Ramos (cell line): Measurements from ENCODE around the gene EFHC1.

Experiments used
- in situ Hi-C: fragments of 300-500 bp; cut with MboI; formaldehyde crosslinking; loops from one replicate; pipeline ENCODE4 v1.14.3; 2022; ENCODE audit warnings: low sequenced_read_pairs; ENCODE audit not compliant: unreplicated experiment

The EFHC1 gene

DNA sequence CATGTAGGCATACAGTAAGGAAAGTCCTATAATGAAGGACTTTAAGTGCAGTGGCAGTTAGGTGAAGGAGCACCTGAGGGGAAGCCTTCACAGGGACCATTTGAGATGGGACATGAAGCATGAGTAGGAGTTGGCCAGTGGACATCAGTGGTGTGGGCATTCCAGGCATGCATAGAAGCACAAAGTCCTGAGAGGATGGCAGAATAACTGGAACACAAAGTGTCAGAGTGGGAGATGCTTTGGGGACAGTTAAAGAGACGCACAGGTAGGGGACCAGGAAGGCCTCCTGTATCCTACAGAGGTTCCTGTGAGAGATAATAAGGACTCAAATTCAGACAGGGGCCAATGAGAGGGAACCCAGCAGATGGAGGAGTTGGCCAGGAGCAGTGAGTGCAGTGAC is 26.4 kb upstream of the EFHC1 start:
- in situ Hi-C loops: loop anchor here (25.0 kb wide), 1 partner anchor 331 kb away; no protein-coding TSS in a partner anchor

DNA sequence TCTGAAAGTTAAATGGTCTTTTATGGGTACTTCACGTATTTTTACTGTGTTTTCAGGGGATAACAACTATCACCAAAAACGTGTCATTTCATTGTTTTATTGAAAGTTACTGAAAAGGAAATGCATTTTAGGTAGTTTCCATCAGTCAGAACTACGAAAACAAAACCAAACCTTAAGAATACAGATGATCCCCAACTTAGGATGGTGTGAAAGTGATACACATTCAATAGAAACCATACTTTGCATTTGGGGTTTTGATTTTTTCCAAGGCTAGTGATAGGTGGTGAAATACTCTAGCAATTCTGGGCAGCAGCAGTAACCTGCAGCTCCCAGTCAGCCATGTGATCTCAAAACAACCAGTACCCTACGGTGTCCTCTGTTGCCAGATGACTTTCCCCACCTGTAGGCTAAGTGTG is 25.9 kb upstream of the EFHC1 start:
- in situ Hi-C loops: loop anchor here (25.0 kb wide), 1 partner anchor 332 kb away; no protein-coding TSS in a partner anchor

DNA sequence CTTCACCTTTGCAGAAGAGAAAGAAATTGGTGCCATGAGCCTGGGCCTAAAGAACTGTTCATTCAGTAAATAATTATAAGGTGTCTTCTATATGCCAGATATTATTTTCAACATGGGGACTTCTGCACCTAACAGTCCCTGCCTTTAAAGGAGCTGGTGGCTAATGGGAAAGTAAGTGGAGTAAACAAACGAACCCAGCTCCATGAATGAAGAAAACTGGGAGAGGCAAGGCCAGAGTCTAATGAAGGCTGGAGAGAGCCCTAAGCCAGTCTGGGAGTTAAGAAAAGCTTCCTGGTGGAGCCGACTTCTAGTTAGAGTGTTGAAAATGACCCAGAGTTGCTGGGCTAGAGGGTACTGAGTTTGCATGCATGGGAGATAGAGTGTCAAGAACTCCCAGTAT is 24.2 kb upstream of the EFHC1 start:
- in situ Hi-C loops: loop anchor here (5.0 to 25.0 kb wide), 2 partner anchors 109 to 334 kb away; no protein-coding TSS in a partner anchor

DNA sequence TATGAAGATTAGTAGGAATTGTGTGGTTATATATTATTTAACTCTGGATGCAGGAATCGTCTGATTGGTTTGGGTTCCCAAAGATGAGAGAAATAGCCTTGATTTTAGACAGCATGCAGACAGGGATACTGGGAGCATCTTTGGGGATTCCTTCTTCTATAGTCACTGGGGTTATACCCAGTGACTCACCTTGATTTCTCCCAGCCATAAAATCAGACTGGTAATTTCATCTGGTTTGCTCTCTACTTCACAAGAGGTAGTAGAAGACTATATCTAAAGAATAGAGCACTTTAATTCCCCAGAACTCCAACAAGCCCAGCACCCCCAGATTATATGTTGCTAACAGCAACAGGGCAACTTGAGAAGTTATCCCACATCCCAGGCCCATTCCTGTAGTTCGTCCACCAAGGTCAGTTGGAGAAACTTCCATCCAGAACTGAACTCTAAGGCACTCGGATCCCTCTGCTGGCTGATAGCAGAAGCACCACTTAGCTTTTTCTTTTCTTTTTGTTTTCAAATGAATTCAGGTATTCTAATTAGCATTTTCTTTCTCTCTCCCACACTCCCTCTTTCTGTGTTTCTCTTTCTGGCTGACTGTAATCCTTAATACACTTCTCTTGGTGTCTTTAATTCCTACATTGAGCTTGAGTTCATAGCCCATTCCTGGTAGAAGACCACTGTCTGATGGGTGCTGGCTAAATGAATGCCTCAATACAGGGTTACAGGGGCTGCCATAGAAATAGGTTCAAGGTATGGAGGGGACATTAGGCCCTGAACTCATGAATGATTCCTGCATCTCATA is 20.4 kb upstream of the EFHC1 start:
- in situ Hi-C loops: loop anchor here (5.0 to 25.0 kb wide), 2 partner anchors 112 to 337 kb away; no protein-coding TSS in a partner anchor

DNA sequence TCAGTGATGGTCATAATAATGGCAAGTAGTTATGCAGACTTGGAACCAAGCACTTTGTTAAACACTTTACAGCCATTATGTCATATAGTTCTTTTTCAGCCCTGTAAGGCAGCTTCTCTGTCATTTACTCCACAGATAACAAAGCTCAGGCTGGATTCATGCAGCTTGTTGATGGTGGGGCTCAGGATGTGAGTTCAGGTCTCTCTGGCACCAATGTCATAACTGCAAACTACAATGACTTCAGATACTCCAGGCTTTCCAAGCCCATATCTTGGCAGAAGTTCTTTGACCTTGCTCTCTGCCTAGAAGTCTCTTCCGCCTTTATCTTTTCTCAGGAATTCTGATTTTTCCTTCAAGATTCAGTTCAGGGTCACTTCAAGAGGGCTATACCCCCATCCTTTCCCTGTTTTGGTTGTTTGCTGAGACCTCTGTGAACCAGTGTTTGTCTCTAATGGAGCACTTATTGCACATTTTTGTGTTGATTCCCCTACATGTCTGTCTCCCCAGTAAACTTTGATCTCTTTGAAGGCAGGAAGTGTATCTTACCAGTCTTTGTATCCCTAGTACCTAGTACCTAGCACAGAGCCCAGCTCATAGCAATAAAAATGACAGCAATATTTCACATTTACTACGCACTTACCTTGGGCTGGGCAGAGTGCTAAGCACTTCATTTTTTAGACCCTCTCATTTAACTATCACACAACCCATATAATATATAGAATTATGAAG is 19.7 kb upstream of the EFHC1 start:
- in situ Hi-C loops: no loop called here

DNA sequence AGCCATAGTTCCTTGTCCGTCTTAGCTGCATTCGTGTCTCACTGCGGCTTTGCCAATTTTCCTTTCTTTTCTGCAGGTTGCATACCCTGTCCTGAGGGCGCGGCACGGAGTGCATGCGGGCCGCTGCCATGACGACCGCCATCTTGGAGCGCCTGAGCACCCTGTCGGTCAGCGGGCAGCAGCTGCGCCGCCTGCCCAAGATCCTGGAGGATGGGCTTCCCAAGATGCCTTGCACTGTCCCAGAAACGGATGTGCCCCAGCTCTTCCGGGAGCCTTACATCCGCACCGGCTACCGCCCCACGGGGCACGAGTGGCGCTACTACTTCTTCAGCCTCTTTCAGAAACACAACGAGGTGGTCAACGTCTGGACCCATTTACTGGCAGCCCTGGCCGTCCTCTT is 17.1 kb upstream of the EFHC1 start:
- in situ Hi-C loops: no loop called here

DNA sequence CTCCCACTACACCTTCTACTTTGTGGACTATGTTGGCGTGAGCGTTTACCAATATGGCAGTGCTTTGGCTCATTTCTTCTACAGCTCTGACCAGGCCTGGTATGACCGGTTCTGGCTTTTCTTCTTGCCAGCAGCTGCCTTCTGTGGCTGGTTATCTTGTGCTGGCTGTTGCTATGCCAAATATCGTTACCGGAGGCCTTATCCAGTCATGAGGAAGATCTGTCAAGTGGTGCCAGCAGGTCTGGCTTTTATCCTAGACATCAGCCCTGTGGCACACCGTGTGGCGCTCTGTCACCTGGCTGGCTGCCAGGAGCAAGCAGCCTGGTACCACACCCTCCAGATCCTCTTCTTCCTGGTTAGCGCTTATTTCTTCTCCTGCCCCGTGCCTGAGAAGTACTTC is 16.5 kb upstream of the EFHC1 start:
- in situ Hi-C loops: no loop called here

DNA sequence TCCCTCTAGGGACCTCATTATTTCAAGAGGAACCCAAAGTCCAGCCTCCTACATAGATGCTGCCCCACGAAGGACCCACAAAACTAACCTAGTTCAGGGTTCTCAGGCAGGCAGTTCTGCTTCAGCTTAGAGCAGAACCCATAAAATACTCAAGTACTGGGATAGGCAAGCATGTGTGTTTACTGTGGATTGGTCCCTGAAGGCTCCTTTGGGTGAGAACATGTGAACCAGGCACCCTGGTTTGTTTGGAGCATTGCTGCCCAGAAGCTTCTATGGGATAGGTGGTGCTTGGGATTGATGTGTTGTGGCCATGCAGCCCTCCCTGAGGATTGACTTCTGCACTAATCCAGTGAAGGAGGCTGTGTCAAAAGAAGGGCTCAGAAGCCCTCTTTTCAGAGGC is 14.9 kb upstream of the EFHC1 start:
- in situ Hi-C loops: no loop called here

DNA sequence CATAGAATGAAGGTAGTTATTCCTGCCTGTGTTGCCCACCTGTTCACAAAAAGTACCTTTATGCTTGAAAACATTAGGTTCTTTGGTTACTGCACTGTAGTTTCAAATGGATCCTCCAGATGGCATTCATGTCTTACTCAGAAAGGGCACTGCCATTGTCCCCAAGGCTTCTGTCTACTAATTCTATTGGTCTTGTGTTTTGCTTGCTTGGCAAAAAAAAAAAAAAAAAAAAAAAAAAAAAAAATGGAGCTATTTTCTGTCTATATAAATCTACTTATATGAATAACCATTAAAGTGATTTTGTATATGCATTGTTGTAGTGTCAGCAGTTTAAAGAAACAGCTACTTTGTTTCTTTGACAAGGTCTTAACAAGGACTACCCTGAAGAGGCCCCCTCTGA is 12.7 kb upstream of the EFHC1 start:
- in situ Hi-C loops: no loop called here

DNA sequence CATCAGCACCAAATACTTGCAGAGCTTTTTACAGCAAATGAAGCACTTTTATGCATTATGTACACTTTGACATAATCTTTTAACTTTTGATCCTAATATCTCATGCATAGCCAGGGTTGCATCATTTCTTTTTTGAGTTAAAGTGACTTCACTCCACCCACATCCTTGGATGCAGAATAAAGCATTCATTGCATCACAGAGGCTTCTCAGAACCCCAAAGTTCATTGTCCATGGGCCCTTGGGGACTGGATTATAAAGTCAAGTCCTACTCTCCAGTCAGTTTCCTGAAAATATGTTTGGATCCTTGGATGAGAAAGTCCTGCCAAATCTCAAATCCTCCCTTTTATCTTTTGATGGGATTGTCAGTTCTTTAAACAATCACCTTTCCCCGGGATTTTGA is 10.6 kb upstream of the EFHC1 start:
- in situ Hi-C loops: no loop called here

DNA sequence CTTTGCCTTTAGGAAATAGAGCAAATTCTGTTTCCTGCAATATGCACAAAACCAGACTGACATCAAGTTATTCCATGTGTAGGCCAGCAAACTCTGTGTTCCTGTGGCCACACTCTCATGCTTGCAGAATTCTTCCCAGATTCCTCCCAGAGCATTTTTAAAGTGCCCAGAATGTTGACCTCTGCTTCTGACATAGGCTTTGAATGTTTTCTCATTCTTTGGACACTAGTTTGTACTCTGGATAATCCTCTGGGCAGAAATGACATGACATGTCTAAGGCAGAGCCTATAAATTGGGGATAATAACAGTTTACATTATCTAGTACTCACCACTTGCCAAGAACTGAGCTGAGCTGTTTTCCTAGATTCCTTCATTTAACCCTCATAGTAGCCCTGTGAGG is 9.2 kb upstream of the EFHC1 start:
- in situ Hi-C loops: no loop called here

DNA sequence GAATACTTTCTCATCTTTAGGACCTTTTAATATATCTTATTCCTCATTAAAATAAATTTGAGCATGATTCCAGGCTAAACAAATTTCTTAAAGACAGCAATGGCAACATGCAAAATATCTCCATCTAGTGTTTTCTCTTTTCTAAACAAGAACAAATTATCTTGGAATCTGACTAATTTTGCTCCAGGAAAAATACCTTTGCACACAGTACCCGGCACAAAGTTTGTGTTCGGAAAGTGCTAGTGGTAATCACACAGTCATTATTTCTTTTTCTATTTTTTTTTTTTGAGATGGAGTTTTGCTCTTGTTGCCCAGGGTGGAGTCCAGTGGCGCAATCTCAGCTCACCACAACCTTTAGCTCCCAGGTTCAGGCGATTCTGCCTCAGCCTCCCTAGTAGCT is 8.2 kb upstream of the EFHC1 start:
- in situ Hi-C loops: no loop called here

DNA sequence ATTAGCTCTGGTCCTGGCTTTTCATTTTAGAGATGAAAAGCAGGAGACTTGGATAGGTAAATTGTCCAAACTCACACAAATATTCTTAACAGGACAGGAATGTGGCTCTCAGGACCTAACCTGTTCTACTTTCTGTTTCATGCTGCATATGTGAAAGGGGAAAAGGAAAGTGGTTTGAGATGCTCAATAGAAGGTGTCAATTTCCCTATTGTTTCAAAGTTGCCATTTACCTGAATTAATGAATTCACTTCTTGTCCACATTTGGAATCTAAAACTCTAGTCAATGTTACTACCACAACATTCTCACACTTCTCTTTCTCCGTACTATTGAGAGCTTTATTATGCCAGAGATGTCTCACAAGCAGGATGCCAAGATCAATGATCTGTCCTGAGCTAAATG is 4.8 kb upstream of the EFHC1 start:
- in situ Hi-C loops: loop anchor here (5.0 kb wide), 2 partner anchors 82 to 247 kb away; no protein-coding TSS in a partner anchor

DNA sequence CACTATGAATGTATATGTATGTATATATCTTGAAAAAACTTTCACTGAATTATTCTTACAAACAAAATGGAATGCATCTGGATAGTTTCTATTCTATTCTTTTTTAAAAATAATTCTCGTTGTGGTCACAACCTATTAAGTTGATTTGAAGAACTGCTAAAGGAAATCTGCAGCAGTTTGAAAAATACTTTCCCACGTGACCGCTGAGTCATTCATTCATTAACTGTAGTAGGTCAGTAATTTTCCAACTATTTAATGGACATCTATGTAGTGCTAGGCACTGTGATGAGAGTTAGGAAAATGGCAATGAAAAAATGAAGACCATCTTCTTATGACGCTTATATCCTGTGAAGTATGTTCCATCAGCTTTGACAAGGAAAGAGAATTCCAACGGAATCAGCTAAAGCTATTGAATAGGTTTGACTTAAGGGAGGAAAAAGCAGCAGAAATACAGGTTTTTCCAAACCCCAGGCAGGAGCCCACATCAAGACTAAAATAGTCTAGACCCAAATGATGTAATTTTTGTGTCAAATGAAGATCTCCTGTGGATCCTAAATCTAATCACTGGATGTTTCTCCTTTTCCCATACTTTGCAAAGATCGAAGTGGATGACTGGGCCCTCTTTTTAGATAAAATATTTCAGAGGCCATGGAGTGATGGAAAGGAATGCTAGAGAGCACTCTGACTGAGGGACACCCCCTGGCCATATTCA is 4.1 kb upstream of the EFHC1 start:
- in situ Hi-C loops: loop anchor here (5.0 kb wide), 2 partner anchors 81 to 246 kb away; no protein-coding TSS in a partner anchor

DNA sequence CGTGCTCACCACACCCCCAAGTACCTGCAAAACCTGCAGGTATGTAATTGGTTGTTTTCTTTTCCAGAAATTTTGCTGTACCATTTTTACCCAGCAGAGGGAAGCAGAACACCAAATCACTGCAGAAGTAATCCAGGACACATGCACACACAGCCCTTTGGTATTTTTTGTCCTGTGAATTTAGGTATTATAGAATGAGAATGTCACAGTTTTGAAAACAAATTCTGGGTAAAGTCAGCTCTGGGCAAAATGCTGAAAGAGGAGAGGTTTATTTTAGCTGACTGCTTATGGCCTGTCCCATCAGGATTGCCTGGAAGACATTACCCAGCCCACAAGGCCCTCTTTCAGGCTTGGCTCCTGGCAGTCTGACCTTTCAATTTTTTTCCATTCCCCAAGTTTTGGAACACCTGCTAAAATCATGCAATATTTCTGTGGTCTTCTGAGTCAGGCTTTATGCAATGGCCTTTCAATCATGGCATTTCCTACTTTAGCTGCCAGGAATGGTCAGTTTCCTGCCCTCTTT is 3.5 kb upstream of the EFHC1 start:
- in situ Hi-C loops: loop anchor here (5.0 kb wide), 2 partner anchors 81 to 246 kb away; no protein-coding TSS in a partner anchor

DNA sequence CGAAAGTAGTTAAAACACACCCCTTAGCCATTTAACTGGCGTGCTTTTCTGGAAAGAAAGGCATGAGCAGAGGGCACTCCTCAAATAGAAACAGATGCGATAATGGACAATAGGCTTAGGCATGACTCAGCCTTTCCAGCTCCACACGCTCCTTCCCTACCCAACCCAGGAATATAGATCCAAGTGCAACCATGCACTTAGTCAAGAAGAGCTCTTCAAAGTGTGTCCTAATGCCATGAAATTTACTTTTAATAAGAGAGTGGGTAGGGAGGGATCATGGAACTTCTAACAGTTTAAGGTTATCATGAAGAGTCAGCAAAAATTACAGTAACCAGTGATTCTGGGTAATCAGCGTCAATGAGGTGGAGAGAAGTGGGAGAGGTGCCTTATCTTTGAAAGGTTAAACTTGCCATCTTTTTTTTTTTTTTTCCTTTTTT is 2.4 kb upstream of the EFHC1 start:
- in situ Hi-C loops: loop anchor here (5.0 kb wide), 2 partner anchors 80 to 245 kb away; no protein-coding TSS in a partner anchor

DNA sequence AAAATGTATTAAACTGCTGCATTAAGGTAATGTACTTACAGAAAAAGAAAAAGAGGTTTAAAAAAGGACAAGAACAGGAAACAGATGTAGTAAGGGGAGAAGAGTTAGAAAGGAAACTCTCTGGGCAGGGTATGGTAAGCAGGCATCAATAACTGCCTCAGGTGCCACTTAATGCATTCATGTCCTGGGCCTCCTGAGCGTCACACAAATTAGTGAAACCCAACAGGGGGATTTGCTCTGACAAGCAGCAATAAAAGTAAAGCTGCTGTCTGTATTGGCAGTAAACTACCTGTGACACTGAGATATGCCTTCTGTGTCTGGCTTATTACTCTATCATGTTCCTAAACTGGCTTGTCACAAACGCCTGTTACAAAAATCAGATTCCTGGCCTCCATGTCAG is 1.5 kb upstream of the EFHC1 start:
- in situ Hi-C loops: loop anchor here (5.0 kb wide), 2 partner anchors 79 to 244 kb away; no protein-coding TSS in a partner anchor

DNA sequence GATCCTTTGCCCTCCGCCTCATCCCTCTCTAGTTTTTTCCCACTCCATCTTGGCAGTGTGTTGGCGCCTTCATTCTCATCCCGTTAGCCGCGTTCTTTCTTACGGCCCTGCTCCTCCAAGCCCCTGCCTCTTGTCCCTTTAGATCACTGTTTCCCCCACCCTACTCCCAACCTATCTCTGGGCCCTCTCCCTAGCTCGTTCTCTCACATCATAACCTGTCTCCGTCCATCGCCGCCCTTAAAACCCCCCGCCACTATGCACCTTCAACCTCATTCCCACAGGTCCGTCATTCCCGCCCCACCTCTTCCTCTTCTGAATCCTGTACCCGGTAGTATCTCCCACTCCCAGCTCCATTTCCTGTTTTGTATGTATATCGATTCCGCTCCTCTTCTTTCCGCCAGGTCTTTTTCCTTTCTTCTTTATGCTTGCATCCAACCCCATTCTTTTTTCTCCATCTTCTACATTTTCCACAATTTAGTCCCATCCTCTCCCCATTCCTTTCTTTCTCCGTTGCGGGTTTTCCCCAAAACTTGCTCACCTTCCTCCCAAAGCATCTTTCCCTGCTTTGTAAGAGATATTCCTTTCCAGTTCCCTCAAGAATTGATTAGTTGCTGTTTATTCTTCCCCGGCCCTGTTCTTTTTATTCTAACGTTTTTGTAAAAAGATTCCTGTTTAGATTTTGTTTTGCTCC is 671 bp downstream of the EFHC1 start:
- in situ Hi-C loops: no loop called here

DNA sequence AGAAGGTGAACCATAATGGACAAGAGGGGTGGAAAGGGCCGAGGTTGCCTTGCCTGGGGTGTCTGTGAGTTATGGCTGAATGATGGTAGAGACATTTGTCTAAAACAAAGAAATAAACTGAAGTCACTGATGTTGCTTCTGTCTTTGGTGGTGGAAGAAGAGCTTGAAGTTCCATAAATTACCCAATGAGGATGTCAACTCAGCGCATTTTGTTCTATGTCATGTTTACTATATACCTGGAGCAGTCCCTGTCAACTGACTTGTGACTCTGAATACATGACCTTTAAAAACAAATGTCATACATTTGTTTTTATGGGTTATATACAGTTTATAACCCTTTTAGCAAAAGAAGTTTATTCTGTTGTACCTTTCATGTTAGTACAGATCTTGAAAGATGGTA is 2.0 kb downstream of the EFHC1 start:
- in situ Hi-C loops: no loop called here

DNA sequence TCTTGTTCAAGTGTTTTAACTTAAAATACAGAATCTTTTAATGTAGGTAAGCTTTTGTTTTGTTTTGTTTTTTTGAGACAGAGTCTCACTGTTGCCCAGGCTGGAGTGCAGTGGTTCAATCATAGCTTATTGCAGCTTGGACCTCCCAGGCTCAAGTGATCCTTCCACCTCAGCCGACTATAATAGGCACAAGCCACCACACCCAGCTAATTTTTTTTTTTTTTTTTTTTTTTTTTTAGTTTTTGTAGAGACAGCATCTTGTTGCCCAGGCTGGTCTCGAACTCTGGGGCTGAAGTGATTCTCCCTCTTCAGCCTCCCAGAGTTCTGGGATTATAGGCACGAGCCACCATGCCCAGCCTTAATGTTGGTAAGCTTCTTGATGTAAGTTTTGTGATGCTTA is 3.3 kb downstream of the EFHC1 start:
- in situ Hi-C loops: no loop called here
